Keratinocyte (primary cell): ENCODE measurements around the gene KRTAP22-2. TPM values are rescaled to one million over a fixed set of nuclear protein-coding genes. Genes with fewer than 3 reads are reported as not detected.

Source experiments
- DNase-seq: peaks from one replicate; pipeline ENCODE4 v3.0.0-alpha.2; 2011; ENCODE audit warnings: low read depth, missing footprints, low spot score
- FAIRE-seq: peaks from 2 replicates; lab custom pipeline; 2011; peaks lifted over from hg19 to GRCh38; lab: Jason Lieb, UNC
- H2AFZ ChIP-seq: 2 replicates; pipeline ENCODE4 v1.6.0; 2012; ENCODE audit warnings: low read length, control low read depth, inconsistent platforms; ENCODE audit not compliant: control insufficient read depth
- H3K27ac ChIP-seq: 2 replicates; pipeline ENCODE4 v1.5.1; 2011; ENCODE audit warnings: low read length; ENCODE audit not compliant: control insufficient read depth, insufficient read depth
- H3K27me3 ChIP-seq: 3 replicates; pipeline ENCODE4 v1.6.0; 2011; ENCODE audit warnings: low read length; ENCODE audit not compliant: control insufficient read depth, insufficient read depth; ENCODE audit errors: extremely low read depth
- H3K36me3 ChIP-seq, 2 experiments: 2 replicates in 1 of 2; 3 replicates in 1 of 2; pipeline ENCODE4 v1.5.1; 2011; ENCODE audit warnings: low read length in 2 of 2, mild to moderate bottlenecking in 1 of 2; ENCODE audit not compliant: control insufficient read depth in 2 of 2, insufficient read depth in 2 of 2; ENCODE audit errors: extremely low read depth in 1 of 2
- H3K4me1 ChIP-seq: 3 replicates; pipeline ENCODE4 v1.5.1; 2011; ENCODE audit warnings: low read length; ENCODE audit not compliant: control insufficient read depth, insufficient read depth; ENCODE audit errors: extremely low read depth
- H3K4me2 ChIP-seq: 3 replicates; pipeline ENCODE4 v1.6.0; 2011; ENCODE audit warnings: low read depth, low read length; ENCODE audit not compliant: control insufficient read depth, insufficient read depth; ENCODE audit errors: extremely low read depth
- H3K4me3 ChIP-seq, 3 experiments: fragments of 200-600 bp in 1 of 3; sonication (generic) in 1 of 3; 2 replicates in 2 of 3; 3 replicates in 1 of 3; pipeline ENCODE4 v1.5.1; 2011 to 2016; ENCODE audit warnings: low read length in 3 of 3, mild to moderate bottlenecking in 3 of 3, control low read depth in 2 of 3, inconsistent platforms in 1 of 3, low read depth in 1 of 3, mixed read lengths in 1 of 3, mixed run types in 1 of 3, moderate library complexity in 1 of 3; ENCODE audit not compliant: control insufficient read depth in 2 of 3, insufficient read depth in 2 of 3; ENCODE audit errors: extremely low read depth in 1 of 3
- H3K79me2 ChIP-seq: 2 replicates; pipeline ENCODE4 v1.6.0; 2012; ENCODE audit warnings: low read length; ENCODE audit not compliant: control insufficient read depth, insufficient read depth
- H3K9ac ChIP-seq: 3 replicates; pipeline ENCODE4 v1.6.0; 2011; ENCODE audit warnings: low read length; ENCODE audit not compliant: control insufficient read depth, insufficient read depth; ENCODE audit errors: extremely low read depth
- H3K9me1 ChIP-seq: 3 replicates; pipeline ENCODE4 v1.6.0; 2011; ENCODE audit warnings: low read length; ENCODE audit not compliant: control insufficient read depth, insufficient read depth; ENCODE audit errors: extremely low read depth
- H3K9me3 ChIP-seq: 2 replicates; pipeline ENCODE4 v1.5.1; 2012; ENCODE audit warnings: low read depth, low read length; ENCODE audit not compliant: control insufficient read depth
- H4K20me1 ChIP-seq: 3 replicates; pipeline ENCODE4 v1.6.0; 2011; ENCODE audit warnings: low read length; ENCODE audit not compliant: control insufficient read depth, insufficient read depth; ENCODE audit errors: extremely low read depth
- CTCF ChIP-seq, 3 experiments: IDR thresholded peaks in 1 of 3; conservative IDR thresholded peaks in 1 of 3; optimal IDR thresholded peaks in 1 of 3; 2 replicates in 2 of 3; 3 replicates in 1 of 3; pipeline versions ENCODE3 to v1.5.1; 2011; ENCODE audit warnings: low read length in 3 of 3, mild to moderate bottlenecking in 3 of 3, moderate library complexity in 2 of 3, control low read depth in 1 of 3, inconsistent platforms in 1 of 3; ENCODE audit not compliant: insufficient read depth in 2 of 3; ENCODE audit errors: extremely low read depth in 1 of 3
- EZH2 ChIP-seq: IDR thresholded peaks from one replicate; pipeline ENCODE4 v1.6.1; 2012; ENCODE audit warnings: inconsistent platforms, mild to moderate bottlenecking, low read length, moderate library complexity
- dilution Hi-C: fragments of 300-500 bp; cut with MboI; formaldehyde crosslinking; loops from one replicate; pipeline ENCODE4 v1.7.0; 2020; ENCODE audit warnings: low sequenced_read_pairs; ENCODE audit not compliant: extremely low pct_ligation_motif_present
- polyA plus RNA-seq, 5 experiments: library from polyadenylated mRNA; depleted of rRNA in 3 of 5; stranded (reverse) in 3 of 5; stranded (forward) in 1 of 5; unstranded in 1 of 5; fragments of >200 nt; gene quantifications; 1 replicate in 1 of 5; 2 replicates in 3 of 5; 3 replicates in 1 of 5; pipeline versions ENCODE4 v1.2.1 to v1.2.3, GENCODE V29; 2011 to 2012; ENCODE audit warnings: missing spikeins in 2 of 5, low read depth in 1 of 5, low replicate concordance in 1 of 5

The KRTAP22-2 gene
- polyA plus RNA-seq, 1 donor (not counting 4 experiments of a cell fraction or from before 2014, with no cell fraction given): not detected

GRCh38 chr21:30605968-30606367 is 15.8 kb upstream of the KRTAP22-2 start:
- TF ChIP-seq EZH2: no peak
- TF ChIP-seq CTCF (optimal IDR thresholded peaks at IDR 0.05 in 1 of 3, IDR thresholded peaks at IDR 0.05 in 1 of 3, conservative IDR thresholded peaks at IDR 0.05 in 1 of 3; ENCODE audit: extremely low read depth in 1 of 3, insufficient read depth in 2 of 3, low read length in 3 of 3): peak in 1 of 3 experiments; percentile 10
- H3K9ac ChIP-seq: no peak overlapping the region
- no peaks in the 10 kb centered on the region for H3K79me2 ChIP-seq
- DNase-seq (no peak), FAIRE-seq (no peak)
- no peaks in the 10 kb centered on the region for H3K9me3 ChIP-seq
- H3K36me3 ChIP-seq: no peaks in the 10 kb centered on the region
- dilution Hi-C loops: no loop called here
- H3K4me2 ChIP-seq: no peak overlapping the region
- H4K20me1 ChIP-seq: no peaks in the 10 kb centered on the region
- no peak overlapping the region for H3K4me3 ChIP-seq
- H3K27me3 ChIP-seq: no peaks in the 10 kb centered on the region
- no peak overlapping the region for H2AFZ ChIP-seq
- H3K27ac ChIP-seq: no peak overlapping the region
- no peaks in the 10 kb centered on the region for H3K9me1 ChIP-seq
- H3K4me1 ChIP-seq: no peaks in the 10 kb centered on the region

- Histone ChIP-seq H3K79me2 (no peaks in the 10 kb centered on the region), H3K36me3 (no peaks in the 10 kb centered on the region), H3K4me3 (no peak within 1 kb of the TSS), H4K20me1 (no peaks in the 10 kb centered on the region), H3K27ac (no peak within 1 kb of the TSS), H3K27me3 (no peaks in the 10 kb centered on the region), H3K9me1 (no peaks in the 10 kb centered on the region), H2AFZ (no peak within 1 kb of the TSS), H3K4me2 (no peak within 1 kb of the TSS), H3K4me1 (no peaks in the 10 kb centered on the region), H3K9ac (no peak within 1 kb of the TSS), H3K9me3 (no peaks in the 10 kb centered on the region)
- FAIRE-seq: no peak
- dilution Hi-C loops: no loop called here
- DNase-seq: no peak
- TF ChIP-seq CTCF (optimal IDR thresholded peaks at IDR 0.05 in 1 of 3, IDR thresholded peaks at IDR 0.05 in 1 of 3, conservative IDR thresholded peaks at IDR 0.05 in 1 of 3; ENCODE audit: extremely low read depth in 1 of 3, insufficient read depth in 2 of 3, low read length in 3 of 3) (no peak), EZH2 (no peak)
Measured at GRCh38 chr21:30600787-30601186, 10.6 kb upstream of the KRTAP22-2 start, which contains the start of gene KRTAP22-1. KRTAP22-1 (plus strand) TSS chr21:30601087.
